Measurements from ENCODE around the gene KIAA1755.

Gene KIAA1755

GRCh38 chr20:38192323-38192885, 68.1 kb downstream of the KIAA1755 start:
- DNase-seq (ENCODE audit: low read depth in 2 of 2, low spot score in 1 of 2) = no peak

DNA sequence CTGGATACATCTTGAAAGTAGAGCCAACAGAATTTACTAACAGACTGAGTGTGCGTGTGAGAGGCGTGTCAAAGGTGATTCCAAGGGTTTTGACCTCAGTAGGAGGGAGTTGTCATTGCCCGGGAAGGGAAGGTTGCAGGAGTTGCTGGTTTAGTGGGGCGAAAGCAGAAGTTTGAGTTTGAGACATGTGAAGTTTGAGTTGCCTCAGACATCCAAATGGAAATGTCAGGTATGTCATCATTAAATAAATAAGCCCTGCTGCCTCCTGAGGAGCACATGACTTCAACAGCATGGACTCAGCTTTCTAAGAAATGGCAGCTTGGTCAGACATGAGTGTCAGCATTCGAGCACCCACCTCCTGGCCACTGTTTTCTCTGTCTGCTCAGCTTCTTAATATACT, 68.9 kb downstream of the KIAA1755 start:
- no peak for DNase-seq (ENCODE audit: low read depth in 2 of 2, low spot score in 1 of 2)

DNA sequence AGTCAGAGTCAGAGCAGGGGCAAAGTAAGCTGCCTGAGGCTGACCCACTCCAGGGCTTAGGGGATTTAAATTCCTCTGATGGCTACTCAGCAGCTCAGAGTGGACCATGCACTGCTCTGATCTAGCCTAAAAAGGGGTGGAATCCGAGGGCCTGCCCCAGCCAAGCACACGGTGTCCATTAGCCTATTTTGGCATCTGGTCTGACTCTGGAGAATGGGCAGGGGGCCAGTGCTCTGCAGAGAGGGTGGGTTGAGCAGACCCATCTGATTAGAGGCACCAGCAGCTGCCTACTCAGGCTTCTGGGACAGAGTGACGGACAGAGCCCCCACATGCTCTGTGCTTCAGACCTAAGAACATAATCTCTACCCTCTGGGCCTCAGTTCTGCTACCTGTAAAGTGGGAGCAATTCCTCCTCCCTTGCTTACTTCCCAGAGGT, 69.6 kb downstream of the KIAA1755 start:
- DNase-seq (ENCODE audit: low read depth in 2 of 2, low spot score in 1 of 2) = no peak

GRCh38 chr20:38190166-38190565, 70.4 kb downstream of the KIAA1755 start:
- no peak for DNase-seq (ENCODE audit: low read depth in 2 of 2, low spot score in 1 of 2)

DNA sequence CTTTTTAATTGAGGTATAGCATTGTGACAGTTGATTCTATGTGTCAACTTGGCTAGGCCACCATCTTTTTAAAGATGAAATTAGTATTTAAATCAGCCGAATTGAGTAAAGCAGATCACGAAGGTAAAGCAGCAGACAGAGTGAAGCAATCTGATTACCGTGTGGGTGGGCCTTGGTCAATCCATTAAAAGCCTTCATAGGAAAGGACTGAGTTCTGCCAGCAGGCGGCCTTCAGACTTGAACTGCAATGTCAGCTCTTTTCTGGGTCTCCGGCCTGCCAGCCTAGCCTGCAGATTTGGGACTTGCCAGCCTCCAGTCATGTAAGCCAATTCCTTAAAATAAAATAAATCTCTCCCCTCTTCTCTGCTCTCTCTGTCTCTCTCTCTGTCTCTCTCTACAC, 73.0 kb downstream of the KIAA1755 start:
- no peak for DNase-seq (ENCODE audit: low read depth in 2 of 2, low spot score in 1 of 2)

- no peak for DNase-seq (ENCODE audit: low read depth in 2 of 2, low spot score in 1 of 2)
Observed at GRCh38 chr20:38186788-38187221, 73.7 kb downstream of the KIAA1755 start.

DNA sequence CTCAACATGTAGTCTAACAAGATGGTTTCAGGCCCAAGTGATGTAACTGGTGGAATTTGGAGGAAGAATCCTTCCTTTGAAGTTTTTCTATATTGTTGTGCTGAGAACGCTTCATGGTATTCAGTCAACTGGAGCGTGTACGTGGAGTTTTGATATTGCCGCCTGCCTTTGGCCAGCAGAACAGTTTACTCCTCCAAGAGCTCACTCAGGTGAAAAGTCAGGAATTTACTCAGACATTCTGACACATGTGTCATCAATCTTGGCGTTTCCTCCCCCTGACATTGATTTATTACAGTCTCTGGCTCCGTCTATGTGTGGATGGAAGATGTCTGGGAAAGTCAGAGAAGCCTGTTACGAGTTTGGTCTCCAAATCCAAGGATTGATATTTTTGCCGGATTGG, 76.4 kb downstream of the KIAA1755 start:
- no peak for DNase-seq (ENCODE audit: low read depth in 2 of 2, low spot score in 1 of 2)

GRCh38 chr20:38181971-38182370, 78.6 kb downstream of the KIAA1755 start:
- no peak for DNase-seq (ENCODE audit: low read depth in 2 of 2, low spot score in 1 of 2)

DNA sequence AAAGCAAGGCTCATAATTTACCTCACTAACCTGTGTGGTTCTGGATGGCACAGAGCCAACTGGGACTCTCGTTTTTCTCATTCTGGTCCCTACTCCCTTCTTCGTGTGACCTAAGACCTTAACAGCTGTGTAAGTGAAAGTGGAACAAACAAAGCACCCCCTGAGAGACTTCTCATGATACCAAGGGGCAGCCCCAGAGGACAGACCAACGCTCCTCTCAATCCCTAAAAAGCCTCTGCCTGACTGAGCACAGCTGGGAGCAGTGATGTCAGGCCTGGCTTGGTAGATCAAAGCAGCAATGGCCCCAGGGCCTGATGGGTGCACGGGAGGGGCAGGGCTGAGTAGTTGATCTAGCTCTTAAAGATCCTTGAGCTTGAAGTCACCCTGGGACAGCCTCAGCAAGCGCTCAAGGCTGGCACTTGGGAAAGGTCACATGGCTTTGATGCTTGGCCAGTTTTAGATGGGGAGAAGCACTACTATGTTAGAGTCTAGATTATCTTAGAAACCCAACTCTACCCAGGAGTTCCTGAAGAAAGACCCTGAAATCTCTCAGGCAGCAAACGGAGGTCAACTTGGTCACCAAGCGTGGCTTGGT, 79.2 kb downstream of the KIAA1755 start:
- no peak for DNase-seq (ENCODE audit: low read depth in 2 of 2, low spot score in 1 of 2)

DNA sequence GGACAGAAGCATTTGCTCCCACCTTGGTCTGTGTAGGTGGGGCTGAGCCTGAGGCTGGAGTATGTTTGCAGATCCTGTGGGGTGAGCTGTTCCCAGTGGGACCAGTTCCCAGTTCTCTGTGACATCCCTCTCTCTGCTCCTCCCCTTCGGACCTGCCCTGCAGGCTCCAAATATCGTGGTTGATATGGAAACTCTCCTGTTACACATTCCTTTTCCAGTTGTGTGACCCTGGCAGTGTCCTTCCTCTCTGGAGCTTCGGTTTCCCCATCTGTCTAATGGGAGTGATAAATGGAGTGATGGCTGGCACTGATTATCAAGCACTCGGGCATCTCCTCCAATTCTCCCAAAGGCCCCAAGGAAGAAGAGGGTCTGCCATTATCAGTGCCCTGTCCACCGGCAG, 79.8 kb downstream of the KIAA1755 start:
- DNase-seq (ENCODE audit: low read depth in 2 of 2, low spot score in 1 of 2) = no peak

DNA sequence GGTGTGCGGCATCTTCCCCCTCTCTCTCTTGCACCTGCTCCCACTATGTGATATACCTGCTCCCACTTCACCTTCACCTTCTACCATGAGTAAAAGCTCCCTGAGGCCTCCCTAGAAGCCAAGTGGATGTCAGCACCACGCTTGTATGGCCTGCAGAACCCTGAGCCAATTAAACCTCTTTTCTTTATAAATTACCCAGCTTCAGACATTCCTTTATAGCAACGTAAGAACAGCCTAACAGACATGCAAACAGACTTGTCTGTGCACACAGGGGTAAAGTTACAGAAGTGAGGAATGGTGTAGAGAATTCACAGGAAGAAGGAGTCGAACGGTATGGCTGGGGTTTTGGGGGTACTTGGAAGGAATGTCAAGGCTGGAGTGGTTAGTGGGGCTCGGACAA, 80.7 kb downstream of the KIAA1755 start:
- no peak for DNase-seq (ENCODE audit: low read depth in 2 of 2, low spot score in 1 of 2)

- no peak for DNase-seq (ENCODE audit: low read depth in 2 of 2, low spot score in 1 of 2)
Observed at GRCh38 chr20:38178581-38178980, 82.0 kb downstream of the KIAA1755 start.

- DNase-seq (ENCODE audit: low read depth in 2 of 2, low spot score in 1 of 2) = no peak
Observed at GRCh38 chr20:38178065-38178491, 82.5 kb downstream of the KIAA1755 start.

- no peak for DNase-seq (ENCODE audit: low read depth in 2 of 2, low spot score in 1 of 2)
Observed at GRCh38 chr20:38177201-38177600, 83.3 kb downstream of the KIAA1755 start.

- no peak for DNase-seq (ENCODE audit: low read depth in 2 of 2, low spot score in 1 of 2)
Observed at GRCh38 chr20:38175304-38176180, 85.0 kb downstream of the KIAA1755 start.

DNA sequence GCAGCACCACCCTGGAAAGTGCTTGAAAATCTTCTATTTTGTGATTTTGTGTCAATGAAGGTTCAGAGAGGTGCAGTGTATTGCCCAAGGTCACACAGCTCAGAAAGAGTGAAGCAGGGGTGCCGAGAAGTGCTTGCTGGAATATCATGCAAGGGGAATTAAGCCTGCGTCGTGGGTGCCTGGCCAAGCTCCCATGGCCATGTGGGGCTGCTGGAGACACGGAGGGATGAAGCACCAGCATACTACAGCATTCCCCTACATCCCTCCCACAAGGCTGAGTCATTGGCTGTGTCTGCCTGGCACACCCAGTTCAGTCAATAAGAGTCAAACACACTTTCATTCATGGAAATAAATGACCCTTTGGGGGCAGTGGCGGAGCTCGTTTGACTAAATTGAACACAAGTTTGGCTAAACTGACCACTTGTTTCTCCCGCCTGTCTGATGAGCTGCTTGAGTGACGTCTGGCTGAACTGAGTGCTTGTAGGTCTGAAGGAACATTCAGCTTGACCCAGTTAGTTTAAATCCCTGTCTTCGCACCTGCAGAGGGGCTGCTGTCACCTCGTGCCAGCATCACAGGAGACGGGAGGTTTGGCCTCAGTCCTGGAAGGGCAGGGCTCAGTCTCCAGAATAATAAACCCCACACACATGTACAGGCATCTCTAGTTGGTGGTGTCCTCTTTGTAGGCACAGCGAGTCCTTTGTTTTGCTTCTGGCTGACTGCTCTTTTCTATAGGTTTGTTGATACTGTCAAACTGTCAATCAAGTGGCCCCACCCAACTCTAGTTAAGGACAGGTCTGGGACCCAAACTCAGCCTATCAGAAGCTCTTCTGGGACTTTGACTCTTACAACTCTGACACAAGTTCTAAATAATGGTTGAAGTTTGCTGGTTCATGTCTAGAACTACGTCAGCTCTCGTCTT, 87.0 kb downstream of the KIAA1755 start:
- no peak for DNase-seq (ENCODE audit: low read depth in 2 of 2, low spot score in 1 of 2)

DNA sequence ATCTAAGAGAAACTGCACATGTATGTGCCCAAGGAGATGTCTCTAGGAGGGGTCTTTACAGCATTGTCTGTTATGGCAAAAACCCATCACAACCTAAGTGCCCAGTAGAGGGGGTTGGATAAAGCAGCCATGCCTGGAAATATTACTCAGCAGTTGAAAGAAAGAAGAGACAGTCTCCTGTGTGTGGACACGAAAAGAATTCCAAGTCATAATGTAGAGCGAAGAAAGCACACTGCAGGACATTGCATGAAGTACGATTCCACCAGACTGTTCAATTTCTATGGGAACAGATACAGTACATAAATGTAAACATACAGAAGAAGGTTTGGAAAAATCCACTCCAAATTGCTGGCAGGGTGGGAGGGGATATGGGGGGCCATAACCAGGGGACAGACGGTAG, 88.1 kb downstream of the KIAA1755 start:
- no peak for DNase-seq (ENCODE audit: low read depth in 2 of 2, low spot score in 1 of 2)

DNA sequence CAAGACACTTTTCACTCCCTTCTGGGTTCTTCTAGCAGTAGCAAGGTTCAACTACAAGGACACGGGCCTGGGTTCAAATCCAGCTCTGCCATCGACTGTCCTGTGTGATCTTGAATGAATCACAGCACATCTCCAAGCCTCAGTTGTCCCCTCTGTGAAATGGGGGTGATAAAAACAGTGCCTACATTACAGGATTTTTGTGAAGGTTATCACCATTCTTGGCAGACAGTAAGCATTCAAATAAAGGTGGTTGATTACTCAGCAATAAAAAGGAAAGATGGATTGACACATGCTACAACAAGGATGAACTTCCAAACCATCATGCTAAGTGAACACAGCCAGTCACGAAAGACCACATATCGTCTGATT, 88.9 kb downstream of the KIAA1755 start:
- no peak for DNase-seq (ENCODE audit: low read depth in 2 of 2, low spot score in 1 of 2)

GRCh38 chr20:38170826-38171674, 89.5 kb downstream of the KIAA1755 start:
- no peak for DNase-seq (ENCODE audit: low read depth in 2 of 2, low spot score in 1 of 2)

- no peak for DNase-seq (ENCODE audit: low read depth in 2 of 2, low spot score in 1 of 2)
Observed at GRCh38 chr20:38170219-38170825, 90.2 kb downstream of the KIAA1755 start.

All from stimulated activated CD8-positive, alpha-beta memory T cell treated with anti-CD3 and anti-CD28 coated beads, Interleukin-4, amount 100 ng/mL, for 4 hours (primary cell).